GM21576 (cell line): ENCODE results near the gene TRAF3IP3.
A peak's percentile ranks its signal among the peaks of the same experiment; 100 is the strongest.
"Not testable (repeated sequence)": the region's sequence is repeated elsewhere in the genome, so short reads cannot be mapped to it uniquely, and the experiment has no call there.

Experiments
- ATAC-seq: cut with Tn5 transposase; IDR thresholded peaks from one replicate; pipeline ENCODE4 v1.9.1; 2021; ENCODE audit warnings: mild to moderate bottlenecking, moderate library complexity; ENCODE audit not compliant: unreplicated experiment

TRAF3IP3 gene

DNA sequence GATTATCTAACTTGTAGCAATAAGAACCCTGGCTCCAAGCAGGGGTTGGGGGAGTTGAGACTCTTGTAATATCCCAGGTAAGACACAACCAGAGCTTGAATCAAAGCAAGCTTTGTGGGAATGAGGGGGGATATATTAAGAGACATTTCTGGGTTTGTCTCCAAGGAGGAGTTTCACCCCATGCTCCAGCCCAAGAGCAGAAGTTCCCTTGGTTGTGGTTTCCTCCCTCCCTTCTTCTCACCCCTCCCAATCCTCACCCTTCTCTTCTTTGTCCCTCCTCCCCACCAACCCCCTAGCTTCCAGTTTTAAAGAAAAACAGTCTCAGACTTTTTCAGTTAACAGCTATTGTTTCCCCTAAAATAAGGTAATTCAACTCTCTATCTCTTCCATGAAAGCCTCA is 11.9 kb downstream of the TRAF3IP3 start:
- ATAC-seq: no peak

DNA sequence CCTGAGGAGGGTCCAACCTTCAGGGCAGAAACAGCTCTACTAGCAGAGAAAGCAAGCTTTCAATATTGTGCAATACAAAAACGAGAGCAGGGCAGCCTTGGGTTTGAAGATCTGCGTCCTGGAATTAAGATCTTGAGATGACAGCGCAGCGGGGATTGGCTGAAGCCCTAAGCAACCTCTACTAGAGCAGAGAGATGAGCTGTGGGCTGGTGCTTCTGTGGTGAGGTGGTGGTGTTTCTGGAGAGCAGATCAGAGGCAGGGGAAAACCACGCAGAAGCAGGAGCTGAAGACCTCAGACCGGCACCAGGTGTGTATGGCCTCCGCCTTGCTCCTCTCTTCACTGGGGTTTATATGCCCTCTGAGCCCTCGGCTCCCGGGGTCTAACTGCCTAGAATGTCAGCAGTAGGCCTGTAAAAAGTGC is 12.5 kb downstream of the TRAF3IP3 start:
- peak; percentile 85 for ATAC-seq

DNA sequence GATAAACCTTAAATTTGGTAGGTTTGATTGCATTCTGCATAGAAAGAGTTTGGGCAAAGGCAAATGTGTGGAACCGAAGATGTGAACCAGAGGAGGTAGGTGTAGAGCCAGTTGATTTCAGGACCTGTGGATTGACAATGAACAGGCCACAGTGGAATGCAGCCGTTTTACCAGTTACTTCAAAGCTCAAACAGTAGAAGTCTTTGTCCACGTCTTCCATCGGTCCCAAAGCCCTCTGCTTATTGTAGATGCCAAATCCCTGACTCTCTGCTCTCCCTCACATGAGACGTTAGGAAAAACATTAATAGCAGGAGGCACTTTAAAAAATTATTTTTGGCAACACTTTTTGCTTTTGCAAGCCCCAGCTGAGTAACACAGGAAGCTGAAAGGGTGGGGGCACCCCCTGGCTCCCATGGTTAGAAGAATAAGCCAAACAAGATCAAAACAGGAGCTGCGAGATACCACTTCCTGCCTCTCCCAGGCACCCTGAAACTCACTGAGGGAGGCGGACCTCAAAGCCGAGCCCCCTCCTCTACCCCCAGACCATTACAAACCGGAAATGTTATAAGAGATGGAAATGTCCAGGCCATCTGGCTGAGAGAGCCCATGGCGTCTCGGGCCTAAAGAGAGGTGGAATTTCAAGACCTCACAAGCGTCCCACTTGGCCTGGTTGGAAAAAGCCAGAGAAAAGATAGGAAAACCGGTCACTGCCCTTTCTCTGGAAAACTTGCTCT is 13.5 kb downstream of the TRAF3IP3 start:
- ATAC-seq: peak; percentile 81

- no peak for ATAC-seq
Observed at GRCh38 chr1:209769971-209770370, 14.1 kb downstream of the TRAF3IP3 start.

DNA sequence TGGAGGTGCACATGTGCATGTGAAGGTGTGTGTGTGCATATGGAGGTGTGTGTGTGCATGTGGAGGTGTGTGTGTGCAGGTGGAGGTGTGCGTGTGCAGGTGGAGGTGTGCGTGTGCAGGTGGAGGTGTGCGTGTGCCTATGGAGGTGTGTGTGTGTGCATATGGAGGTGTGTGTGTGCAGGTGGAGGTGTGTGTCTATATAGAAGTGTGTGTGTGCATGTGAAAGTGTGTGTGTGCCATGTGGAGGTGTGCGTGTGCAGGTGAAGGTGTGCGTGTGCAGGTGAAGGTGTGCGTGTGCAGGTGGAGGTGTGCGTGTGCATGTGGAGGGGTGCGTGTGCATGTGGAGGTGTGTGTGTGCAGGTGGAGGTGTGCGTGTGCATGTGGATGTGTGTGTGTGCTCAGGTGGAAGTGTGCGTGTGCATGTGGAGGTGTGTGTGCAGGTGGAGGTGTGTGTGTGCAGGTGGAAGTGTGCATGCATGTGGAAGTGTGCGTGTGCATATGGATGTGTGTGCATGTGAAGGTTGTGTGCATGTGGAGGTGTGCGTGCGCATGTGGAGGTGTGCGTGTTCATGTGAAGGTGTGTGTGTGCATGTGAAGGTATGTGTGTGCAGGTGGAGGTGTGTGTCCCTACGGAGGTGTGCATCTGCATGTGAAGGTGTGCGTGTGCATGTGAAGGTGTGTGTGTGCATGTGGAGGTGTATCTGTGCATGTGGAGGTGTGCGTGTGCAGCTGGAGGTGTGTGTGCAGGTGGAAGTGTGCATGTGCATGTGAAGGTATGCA is 15.0 kb downstream of the TRAF3IP3 start:
- no peak for ATAC-seq

- ATAC-seq: no peak
Observed at GRCh38 chr1:209772126-209772525, 16.3 kb downstream of the TRAF3IP3 start.

DNA sequence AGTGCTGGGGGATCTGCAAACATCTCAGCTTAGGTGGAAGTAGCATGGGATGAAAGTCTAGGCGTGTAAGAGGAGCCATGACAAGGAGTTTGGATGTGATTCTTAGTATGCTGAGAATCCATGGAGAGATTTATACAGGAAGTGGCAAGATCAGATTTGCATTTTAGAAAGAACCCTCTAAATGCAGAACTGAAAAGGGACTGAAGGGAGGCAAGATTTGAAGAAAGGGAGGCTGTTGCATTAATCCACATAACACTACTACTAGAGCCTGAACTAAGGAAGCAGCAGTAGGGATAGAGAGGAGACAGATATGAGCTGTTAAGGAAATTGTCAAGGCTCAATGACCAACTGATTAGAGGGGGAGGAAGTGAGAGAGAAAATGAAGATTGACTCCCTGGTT is 18.7 kb downstream of the TRAF3IP3 start:
- peak; percentile 71 for ATAC-seq

DNA sequence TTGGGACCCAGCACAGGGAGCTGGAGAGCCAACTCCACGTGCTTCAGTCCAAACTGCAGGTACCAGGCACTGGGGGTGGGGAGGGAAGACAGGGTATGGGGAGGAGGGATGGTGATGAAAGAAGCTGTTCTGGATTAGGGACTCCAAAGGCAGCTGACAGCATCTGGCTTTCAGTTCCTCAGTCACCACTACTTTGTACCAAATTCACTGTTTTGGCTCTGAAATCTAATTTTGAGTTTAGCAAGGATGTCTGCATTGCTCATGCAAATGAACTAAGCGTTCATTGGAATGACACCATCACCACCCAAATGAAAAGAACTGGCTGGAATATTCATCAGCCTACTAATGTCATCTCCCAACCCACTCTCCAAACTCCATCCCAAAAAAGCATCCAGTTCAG is 19.8 kb downstream of the TRAF3IP3 start:
- no peak for ATAC-seq

DNA sequence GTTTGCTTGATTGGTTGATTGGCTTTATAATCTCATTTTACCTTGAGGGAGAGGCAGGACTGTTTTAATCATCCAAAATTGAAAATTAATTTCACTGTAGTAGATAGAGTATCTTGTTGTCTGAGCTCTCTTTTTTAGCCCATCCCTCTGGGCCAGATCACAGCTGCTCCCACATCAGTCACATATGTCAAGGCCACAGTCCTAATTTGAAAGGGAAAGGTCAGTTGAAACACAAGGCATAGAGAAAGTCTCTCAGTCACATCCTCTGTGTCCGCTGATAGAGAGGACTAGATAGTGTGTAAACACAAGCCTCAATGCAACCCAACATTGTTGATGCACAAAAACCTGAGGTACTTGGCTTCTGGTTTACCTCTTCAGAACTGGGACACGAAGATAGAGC is 21.7 kb downstream of the TRAF3IP3 start:
- ATAC-seq: no peak

DNA sequence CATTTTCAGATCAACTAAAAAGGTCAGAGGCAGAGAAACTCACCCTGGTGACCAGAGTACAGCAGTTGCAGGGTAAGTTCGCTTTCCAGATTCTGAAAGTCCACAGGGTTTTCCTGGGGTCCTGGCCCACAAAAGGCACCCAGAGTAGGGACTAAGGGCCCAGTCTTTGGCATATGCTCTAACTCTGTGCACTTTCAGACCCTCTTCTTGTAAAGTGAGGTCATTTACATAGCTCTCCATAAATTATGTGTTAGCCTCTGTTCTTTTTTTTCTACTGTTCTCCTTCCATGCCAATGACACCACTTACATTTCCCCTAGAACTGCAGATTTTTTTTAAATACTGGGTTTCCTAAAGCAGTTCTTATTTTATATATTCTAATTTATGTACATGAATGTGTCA is 22.2 kb downstream of the TRAF3IP3 start:
- no peak for ATAC-seq

DNA sequence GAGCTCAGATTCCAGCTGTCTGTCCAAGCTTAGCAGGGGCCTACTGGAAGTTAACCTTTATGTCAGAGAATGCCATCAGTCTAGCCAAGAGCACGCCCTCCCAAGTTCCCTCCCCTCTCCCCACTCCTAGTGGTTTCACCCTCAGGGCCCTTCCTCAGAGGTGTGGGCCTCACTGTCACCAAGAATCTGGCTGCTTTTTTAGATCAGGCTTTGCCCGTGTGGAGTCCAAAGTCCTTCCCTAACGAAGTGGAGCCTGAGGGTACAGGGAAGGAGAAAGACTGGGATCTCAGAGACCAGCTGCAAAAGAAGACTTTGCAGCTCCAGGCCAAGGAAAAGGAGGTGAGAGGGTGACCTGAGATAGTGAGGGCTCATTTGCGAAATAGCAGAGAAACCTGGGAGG is 24.4 kb downstream of the TRAF3IP3 start:
- no peak for ATAC-seq

DNA sequence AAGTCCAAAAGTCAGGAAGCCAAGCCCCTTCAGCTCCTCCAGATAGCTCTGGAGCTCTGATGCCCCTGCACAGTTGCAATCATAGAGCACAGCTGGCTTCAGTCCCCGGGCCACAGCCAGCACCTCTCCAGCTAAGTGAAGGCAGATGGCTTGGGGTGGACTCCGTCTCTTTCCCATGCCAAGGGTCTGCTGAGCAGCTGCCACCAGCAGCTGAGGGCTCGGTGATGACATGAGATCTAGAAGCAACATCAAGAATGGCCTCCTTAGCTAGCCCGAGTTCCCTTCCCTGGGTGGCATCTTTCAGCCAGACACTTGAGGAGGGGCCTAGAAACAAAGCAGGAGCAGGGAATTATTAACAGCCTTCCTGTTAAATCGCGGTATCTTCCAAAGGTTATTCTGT is 27.5 kb downstream of the TRAF3IP3 start:
- ATAC-seq: no peak

DNA sequence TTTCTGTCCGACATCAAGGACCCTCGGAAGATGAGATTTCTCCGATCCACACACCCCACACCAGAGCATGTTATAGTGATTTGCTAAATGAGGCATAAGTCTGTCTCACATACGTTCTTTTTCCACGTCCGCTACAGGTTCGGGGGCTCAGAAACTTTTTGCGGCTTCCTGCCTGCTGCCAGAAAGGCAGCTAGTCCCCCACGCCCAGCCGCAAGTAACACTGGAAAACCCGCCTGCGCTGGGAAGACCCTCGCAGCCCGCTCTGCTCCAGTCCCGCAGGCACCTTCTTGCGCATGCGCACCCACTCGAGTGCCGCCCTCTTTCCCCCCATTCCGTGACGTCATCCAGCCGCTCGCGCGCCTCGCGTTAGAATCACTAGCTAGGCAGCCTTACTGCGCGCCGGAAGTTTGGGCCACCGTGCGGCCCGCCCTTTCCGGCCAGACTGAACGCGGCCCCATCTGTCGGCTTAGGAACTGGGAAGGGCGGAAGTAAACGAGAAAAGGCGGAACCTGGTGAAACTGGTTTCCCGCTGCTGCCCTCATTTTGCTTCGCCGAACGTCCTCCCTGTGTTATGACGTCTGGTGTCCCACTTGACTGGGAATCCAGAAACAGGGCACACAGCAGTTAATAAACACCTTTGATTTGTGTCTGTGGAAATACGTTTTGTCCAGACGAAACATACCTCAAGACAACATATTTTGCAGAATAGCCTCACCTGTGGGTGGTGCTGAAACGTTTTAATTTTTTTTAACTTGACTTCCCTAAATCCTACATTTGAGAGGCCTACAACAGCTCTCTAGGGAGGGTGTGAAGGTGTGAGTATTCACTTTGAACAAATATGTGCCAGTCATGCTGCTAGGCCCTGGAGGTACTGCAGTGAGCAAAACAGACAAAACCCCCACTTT is 28.7 kb downstream of the TRAF3IP3 start, which contains the start of gene C1orf74:
Gene C1orf74 (minus strand): TSS at position 295 of the 905 bp plus-strand sequence. CDS start 925 bp downstream, outside the sequence.
- peak; percentile 99 for ATAC-seq

- no peak for ATAC-seq
Observed at GRCh38 chr1:209785592-209785991, 29.7 kb downstream of the TRAF3IP3 start.

- no peak for ATAC-seq
Observed at GRCh38 chr1:209786146-209786545, 30.3 kb downstream of the TRAF3IP3 start.

DNA sequence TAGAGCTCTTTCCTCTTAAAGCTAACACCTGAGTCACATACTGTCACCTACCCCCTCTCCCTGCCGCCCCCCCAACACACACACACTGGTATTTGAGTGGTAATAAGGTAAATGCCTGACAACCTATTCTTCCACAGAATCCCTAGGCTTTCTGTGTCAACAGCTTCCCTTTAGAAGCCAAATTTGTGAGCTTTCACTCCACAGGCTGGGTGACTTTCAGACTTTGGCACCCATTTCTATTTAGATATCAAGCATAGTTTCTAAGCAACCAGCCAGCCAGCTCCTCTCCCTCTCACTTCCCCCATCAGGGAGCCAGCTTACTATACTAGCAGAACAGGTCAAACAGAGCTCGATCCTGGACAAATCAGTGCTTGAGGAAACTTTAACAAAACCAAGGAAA is 31.7 kb downstream of the TRAF3IP3 start:
- ATAC-seq: no peak

- no peak for ATAC-seq
Observed at GRCh38 chr1:209789245-209789644, 33.4 kb downstream of the TRAF3IP3 start.

DNA sequence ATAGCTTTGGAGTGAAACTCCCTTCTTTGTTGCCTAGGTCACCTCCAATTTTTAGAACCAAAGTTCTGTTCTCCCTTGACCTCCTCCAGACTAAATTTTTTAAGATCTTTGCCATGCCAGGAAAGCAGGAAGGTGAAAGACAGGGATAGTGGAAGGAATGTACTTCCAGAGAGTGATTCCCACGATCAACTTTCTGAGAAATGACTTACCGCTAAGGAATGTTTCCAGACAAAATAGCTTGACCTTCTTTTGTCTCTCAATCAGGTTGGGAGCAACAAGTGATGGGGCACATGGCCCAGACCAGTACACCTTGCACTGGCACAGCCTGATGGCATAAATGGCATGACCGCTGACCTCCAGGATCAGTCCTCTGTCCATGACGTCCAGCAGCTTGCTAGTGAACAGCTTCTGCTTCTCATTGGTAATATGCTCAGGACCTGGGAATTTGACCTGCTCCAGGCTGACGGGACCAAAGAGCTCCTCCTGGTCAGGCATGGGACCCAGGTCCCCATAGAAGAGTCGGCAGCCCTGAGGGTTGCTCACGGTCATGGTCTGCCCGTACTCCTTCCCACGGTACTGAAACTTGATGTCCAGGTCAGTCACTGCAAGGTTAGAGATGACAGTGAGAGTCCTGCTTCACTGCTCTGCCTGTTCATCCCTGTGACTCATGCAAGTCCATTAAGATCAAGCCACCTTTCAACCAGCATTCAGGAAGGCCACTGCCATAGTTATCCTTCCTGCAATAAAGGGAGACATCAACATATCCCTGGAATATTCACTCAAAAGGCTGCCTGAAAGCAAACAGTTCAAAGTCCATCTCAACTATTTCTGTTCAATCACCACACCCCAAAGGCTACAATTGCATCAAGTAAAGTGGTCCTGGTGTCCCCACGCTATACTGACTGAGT is 34.7 kb downstream of the TRAF3IP3 start:
- ATAC-seq: no peak

GRCh38 chr1:209791920-209792319 is 36.1 kb downstream of the TRAF3IP3 start:
- no peak for ATAC-seq

- ATAC-seq: not testable (repeated sequence)
Observed at GRCh38 chr1:209793711-209794110, 37.9 kb downstream of the TRAF3IP3 start.
